Endothelial cell of umbilical vein (primary cell): ENCODE results near the gene SLC23A1. TPM values are rescaled to one million over a fixed set of nuclear protein-coding genes. Genes with fewer than 3 reads are reported as not detected.
A peak's percentile ranks its signal among the peaks of the same experiment; 100 is the strongest.

ENCODE experiments used
- BruUV-seq: library from RNA; stranded (reverse); fragments of 400-500 nt; replicated peaks from 2 replicates; lab custom pipeline; 2021; lab: Mats Ljungman, UMichigan
- CTCF ChIA-PET: fragments of 300-600, 350-600 bp; sonication (Branson Sonifier 250); formaldehyde crosslinking; loops from one replicate; lab custom pipeline; 2021; ENCODE audit warnings: antibody characterized with exemption, inconsistent platforms; lab: Charles Lee
- POLR2A ChIA-PET: fragments of 300-600, 350-600 bp; sonication (Branson Sonifier 250); formaldehyde crosslinking; loops from one replicate; lab custom pipeline; 2021; ENCODE audit warnings: antibody characterized with exemption, inconsistent platforms; lab: Charles Lee
- DNase-seq: peaks from one replicate; pipeline ENCODE4 v3.0.0-alpha.2; 2011; ENCODE audit warnings: low read depth, low spot score
- FAIRE-seq: peaks from 2 replicates; lab custom pipeline; 2011; peaks lifted over from hg19 to GRCh38; lab: Jason Lieb, UNC
- H2AFZ ChIP-seq: 2 replicates; pipeline ENCODE4 v1.6.0; 2012; ENCODE audit warnings: low read depth, low read length, control low read depth, inconsistent platforms
- H3K27ac ChIP-seq: 2 replicates; pipeline ENCODE4 v1.5.1; 2011; ENCODE audit warnings: low read depth, mild to moderate bottlenecking, control low read depth, low read length, moderate library complexity; ENCODE audit not compliant: insufficient read depth
- H3K27me3 ChIP-seq, 2 experiments: 2 replicates each; pipeline versions ENCODE4 v1.6.0 to v1.6.1; 2011; ENCODE audit warnings: low read length in 2 of 2, mixed read lengths in 1 of 2; ENCODE audit not compliant: control insufficient read depth in 2 of 2, insufficient read depth in 2 of 2
- H3K36me3 ChIP-seq, 2 experiments: 2 replicates in 1 of 2; 3 replicates in 1 of 2; pipeline ENCODE4 v1.5.1; 2011; ENCODE audit warnings: low read length in 2 of 2, mild to moderate bottlenecking in 1 of 2, moderate library complexity in 1 of 2; ENCODE audit not compliant: control insufficient read depth in 2 of 2, insufficient read depth in 2 of 2; ENCODE audit errors: extremely low read depth in 1 of 2
- H3K4me1 ChIP-seq: 3 replicates; pipeline ENCODE4 v1.5.1; 2011; ENCODE audit warnings: mild to moderate bottlenecking, low read length; ENCODE audit not compliant: control insufficient read depth, insufficient read depth; ENCODE audit errors: extremely low read depth
- H3K4me2 ChIP-seq: 2 replicates; pipeline ENCODE4 v1.6.1; 2011; ENCODE audit warnings: low read length, control low read depth, mixed read lengths; ENCODE audit not compliant: insufficient read depth
- H3K4me3 ChIP-seq, 3 experiments: fragments of 200-600 bp in 1 of 3; sonication (generic), shearing (Covaris generic) in 1 of 3; replicated peaks in 1 of 3; 2 replicates each; pipeline ENCODE4 v1.5.1; 2011 to 2016; ENCODE audit warnings: control low read depth in 3 of 3, low read length in 3 of 3, mild to moderate bottlenecking in 2 of 3, inconsistent platforms in 1 of 3, low read depth in 1 of 3, moderate library complexity in 1 of 3; ENCODE audit not compliant: insufficient read depth in 1 of 3
- H3K79me2 ChIP-seq: 2 replicates; pipeline ENCODE4 v1.6.0; 2012; ENCODE audit warnings: low read length, inconsistent platforms; ENCODE audit not compliant: control insufficient read depth, insufficient read depth
- H3K9ac ChIP-seq: replicated peaks from 2 replicates; pipeline ENCODE3; 2011; ENCODE audit warnings: low read length, control low read depth; ENCODE audit not compliant: insufficient read depth; ENCODE audit errors: extremely low read depth
- H3K9me1 ChIP-seq: replicated peaks from 3 replicates; pipeline ENCODE4 v1.6.0; 2011; ENCODE audit warnings: mild to moderate bottlenecking, low read length; ENCODE audit not compliant: control insufficient read depth, insufficient read depth; ENCODE audit errors: extremely low read depth
- H3K9me3 ChIP-seq: replicated peaks from 2 replicates; pipeline ENCODE4 v1.5.1; 2012; ENCODE audit warnings: low read length, inconsistent platforms; ENCODE audit not compliant: control insufficient read depth, insufficient read depth
- H4K20me1 ChIP-seq: replicated peaks from 2 replicates; pipeline ENCODE3; 2011; ENCODE audit warnings: mild to moderate bottlenecking, low read length; ENCODE audit not compliant: control insufficient read depth, insufficient read depth; ENCODE audit errors: extremely low read depth
- EZH2 ChIP-seq: IDR thresholded peaks from 2 replicates; pipeline ENCODE4 v1.6.1; 2012; ENCODE audit warnings: borderline replicate concordance, low read depth, mild to moderate bottlenecking, moderate library complexity, low read length, inconsistent platforms; ENCODE audit not compliant: severe bottlenecking
- FOS ChIP-seq: IDR thresholded peaks from 2 replicates; pipeline ENCODE4 v1.6.1; 2011; ENCODE audit warnings: mild to moderate bottlenecking, low read length, moderate library complexity, borderline replicate concordance; ENCODE audit not compliant: insufficient read depth
- GATA2 ChIP-seq: IDR thresholded peaks from 2 replicates; pipeline ENCODE4 v1.7.0; 2011; ENCODE audit warnings: low read depth, mild to moderate bottlenecking, moderate library complexity, mixed read lengths, low read length; ENCODE audit not compliant: insufficient read length, insufficient read depth
- JUN ChIP-seq: IDR thresholded peaks from 2 replicates; pipeline ENCODE4 v1.6.1; 2011; ENCODE audit warnings: borderline replicate concordance, low read depth; ENCODE audit not compliant: insufficient read length, insufficient read depth
- MYC ChIP-seq: IDR thresholded peaks from one replicate; pipeline ENCODE4 v1.6.1; 2011; ENCODE audit warnings: mild to moderate bottlenecking, low read depth, low read length
- POLR2A ChIP-seq: IDR thresholded peaks from 2 replicates; pipeline ENCODE4 v1.6.1; 2012; ENCODE audit warnings: low read depth, mild to moderate bottlenecking, control low read depth, low read length
- POLR2AphosphoS5 ChIP-seq: IDR thresholded peaks from 2 replicates; pipeline ENCODE4 v1.6.1; 2012; ENCODE audit warnings: low read depth, mild to moderate bottlenecking, control low read depth, low read length, moderate library complexity; ENCODE audit not compliant: insufficient read depth
- dilution Hi-C: fragments of 300-500 bp; cut with MboI; formaldehyde crosslinking; loops from one replicate; pipeline ENCODE4 v1.15.0; 2019; ENCODE audit warnings: low sequenced_read_pairs; ENCODE audit not compliant: extremely low pct_ligation_motif_present
- intact Hi-C: fragments of 100-400 bp; cut with micrococcal nuclease; formaldehyde crosslinking; loops from one replicate; pipeline ENCODE4 v1.10.0; 2022
- polyA plus RNA-seq, 4 experiments: library from polyadenylated mRNA; depleted of rRNA in 3 of 4; stranded (reverse) in 3 of 4; unstranded in 1 of 4; fragments of >200 nt; gene quantifications; 2 replicates each; pipeline versions ENCODE4 v1.2.1 to v1.2.3, GENCODE V29; 2011 to 2012; ENCODE audit warnings: missing spikeins in 1 of 4
- total RNA-seq: library from RNA; stranded (reverse); gene quantifications from 2 replicates; pipeline ENCODE4 v1.2.3, GENCODE V29; 2021

SLC23A1 gene
- total and polyA plus RNA-seq, 2 donors (not counting 3 experiments of a cell fraction or from before 2014, with no cell fraction given) = not detected

- no peaks in the 10 kb centered on the region for H3K79me2 ChIP-seq
- intact Hi-C loops (loop anchor here (5.0 kb wide), 1 partner anchor 103 kb away; the partner anchor contains the start of gene MATR3), dilution Hi-C loops (no loop called here)
- no peak for DNase-seq
- BruUV-seq = no TSS peak
- TF ChIP-seq EZH2 (peak; percentile 39), POLR2A (no peak), JUN (no peak), GATA2 (no peak), POLR2AphosphoS5 (no peak), FOS (no peak), MYC (no peak)
- H4K20me1 ChIP-seq = no peaks in the 10 kb centered on the region
- peak within 1 kb of the TSS in 1 of 3 experiments; percentile 35 for H3K4me3 ChIP-seq
- H3K4me2 ChIP-seq = peak within 1 kb of the TSS; percentile 52
- H3K36me3 ChIP-seq = no peaks in the 10 kb centered on the region
- H3K9me1 ChIP-seq = no peaks in the 10 kb centered on the region
- CTCF ChIA-PET = interaction anchor here (0.5 to 1.0 kb wide), 2 partner anchors 8 to 1419 kb away, joined by 3 read pairs; no protein-coding TSS in a partner anchor
- peaks cover 7 to 14% of the 10 kb centered on the region in 2 experiments for H3K27me3 ChIP-seq
- no peaks in the 10 kb centered on the region for H3K9me3 ChIP-seq
- no peak within 1 kb of the TSS for H3K9ac ChIP-seq
- H2AFZ ChIP-seq = peak within 1 kb of the TSS; percentile 64
- H3K27ac ChIP-seq = no peak within 1 kb of the TSS
- H3K4me1 ChIP-seq = peaks cover 6% of the 10 kb centered on the region
- no peak for FAIRE-seq
- POLR2A ChIA-PET = no interaction called here
These were observed 11.8 kb upstream of the SLC23A1 start, which contains the start of gene PROB1 for GRCh38 chr5:139394654-139395566. TSS of gene PROB1 (minus strand) at chr5:139395104. CDS start at chr5:139395081, 23 bp downstream.
